Measurements from ENCODE around the gene MKI67.

- TF ChIP-seq CTCF (IDR thresholded peaks at IDR 0.05) (no peak), POLR2A (IDR thresholded peaks at IDR 0.05) (no peak)
Observed at GRCh38 chr10:128055061-128055868, 71.0 kb downstream of the MKI67 start.
